Measurements from ENCODE around the gene TEPSIN. TPM values are rescaled to one million over a fixed set of nuclear protein-coding genes. Genes with fewer than 3 reads are reported as not detected.

The TEPSIN gene
- total and polyA plus RNA-seq, 2 donors (not counting 3 experiments of a cell fraction or from before 2014, with no cell fraction given): 41.6 to 45.3 TPM

DNA sequence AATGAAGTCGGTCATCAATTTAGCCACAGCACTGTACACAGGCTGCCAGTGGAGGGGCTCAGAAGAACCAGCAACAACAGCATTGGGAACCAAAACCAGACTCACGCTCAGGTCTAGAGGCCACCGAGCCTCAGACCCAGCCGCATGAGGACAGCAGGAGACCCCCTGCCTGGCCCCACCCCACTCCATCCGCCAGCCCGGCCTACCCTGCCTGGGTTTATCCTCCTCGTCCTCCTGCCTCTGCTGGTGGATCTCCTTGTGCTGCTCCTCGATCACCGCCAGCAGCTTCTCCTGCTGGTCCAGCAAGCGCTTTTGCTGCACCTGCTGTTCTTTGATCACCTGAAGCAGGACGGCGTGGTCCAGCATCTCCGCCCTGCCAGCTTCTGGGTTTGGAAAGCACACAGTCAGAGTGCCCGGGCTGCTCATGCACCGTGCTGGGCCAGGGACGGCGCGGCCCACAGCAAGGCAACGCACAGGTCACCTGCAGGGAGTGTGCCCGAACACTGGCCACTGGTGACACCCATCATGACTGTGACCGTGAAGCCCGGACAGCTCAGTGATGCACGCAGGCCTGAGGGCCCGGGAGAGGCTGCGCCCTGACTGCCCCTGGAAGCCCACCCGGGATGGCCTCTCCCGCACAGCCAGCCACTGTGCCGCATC lies 8.0 kb upstream of the TEPSIN start:
- DNase-seq (ENCODE audit: low read depth, low spot score): no peak
- Histone ChIP-seq H4K20me1 (replicated peaks; ENCODE audit: control insufficient read depth, extremely low read depth, insufficient read depth, low read length) (no peaks in the 10 kb centered on the region), H3K4me3 (replicated peaks in 1 of 3; ENCODE audit: insufficient read depth in 1 of 3, low read depth in 1 of 3, low read length in 3 of 3) (no peak overlapping the region), H3K27ac (ENCODE audit: insufficient read depth, low read depth, low read length) (no peak overlapping the region), H3K36me3 (ENCODE audit: control insufficient read depth in 2 of 2, extremely low read depth in 1 of 2, insufficient read depth in 2 of 2, low read length in 2 of 2) (peaks cover 0 to 5% of the 10 kb centered on the region in 2 experiments), H3K79me2 (ENCODE audit: control insufficient read depth, insufficient read depth, low read length) (no peaks in the 10 kb centered on the region), H3K9me1 (replicated peaks; ENCODE audit: control insufficient read depth, extremely low read depth, insufficient read depth, low read length) (no peaks in the 10 kb centered on the region), H3K4me1 (ENCODE audit: control insufficient read depth, extremely low read depth, insufficient read depth, low read length) (no peaks in the 10 kb centered on the region), H3K9me3 (replicated peaks; ENCODE audit: control insufficient read depth, insufficient read depth, low read length) (no peaks in the 10 kb centered on the region), H3K4me2 (ENCODE audit: insufficient read depth, low read length) (no peak overlapping the region), H2AFZ (ENCODE audit: low read depth, low read length) (no peak overlapping the region), H3K27me3 (ENCODE audit: control insufficient read depth in 2 of 2, insufficient read depth in 2 of 2, low read length in 2 of 2) (no peaks in the 10 kb centered on the region), H3K9ac (replicated peaks; ENCODE audit: extremely low read depth, insufficient read depth, low read length) (no peak overlapping the region)
- dilution Hi-C loops (cut with MboI; ENCODE audit: extremely low pct_ligation_motif_present, low sequenced_read_pairs) (no loop called here), intact Hi-C loops (cut with micrococcal nuclease) (no loop called here)
- no peak for FAIRE-seq
- no TSS peak for BruUV-seq (replicated peaks)
- CTCF ChIA-PET: interaction anchor here (0.8 kb wide), 1 partner anchor 104 kb away, joined by 3 read pairs; no protein-coding TSS in a partner anchor
- POLR2A ChIA-PET: no interaction called here
- no peak for TF ChIP-seq EZH2 (IDR thresholded peaks at IDR 0.05; ENCODE audit: borderline replicate concordance, low read depth, low read length, severe bottlenecking)
- TF ChIP-seq POLR2A (IDR thresholded peaks at IDR 0.05; ENCODE audit: low read depth, low read length): no peak
- no peak for TF ChIP-seq CTCF (IDR thresholded peaks at IDR 0.05; ENCODE audit: extremely low read depth in 1 of 2, insufficient read depth in 1 of 2, low read depth in 1 of 2, low read length in 2 of 2)
- no peak for TF ChIP-seq POLR2AphosphoS5 (IDR thresholded peaks at IDR 0.05; ENCODE audit: insufficient read depth, low read depth, low read length)
- no peak for TF ChIP-seq JUN (IDR thresholded peaks at IDR 0.05; ENCODE audit: borderline replicate concordance, insufficient read depth, insufficient read length, low read depth)
- TF ChIP-seq FOS (IDR thresholded peaks at IDR 0.05; ENCODE audit: borderline replicate concordance, insufficient read depth, low read length): no peak
- no peak for TF ChIP-seq MYC (IDR thresholded peaks at IDR 0.05; ENCODE audit: low read depth, low read length)
- TF ChIP-seq GATA2 (IDR thresholded peaks at IDR 0.05; ENCODE audit: insufficient read depth, insufficient read length, low read depth, low read length): no peak
- TF ChIP-seq, protein P1, sequence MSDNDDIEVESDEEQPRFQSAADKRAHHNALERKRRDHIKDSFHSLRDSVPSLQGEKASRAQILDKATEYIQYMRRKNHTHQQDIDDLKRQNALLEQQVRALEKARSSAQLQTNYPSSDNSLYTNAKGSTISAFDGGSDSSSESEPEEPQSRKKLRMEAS (IDR thresholded peaks at IDR 0.05; ENCODE audit: insufficient read depth, insufficient read length): no peak

Measured in endothelial cell of umbilical vein (primary cell).